ENCODE measurements around the gene ST6GAL2.

ST6GAL2 gene

GRCh38 chr2:106863387-106863786 is 22.6 kb downstream of the ST6GAL2 start:
- no peak overlapping the region for H3K4me3 ChIP-seq (ENCODE audit: low read depth, low read length)
- no peak for TF ChIP-seq CTCF (IDR thresholded peaks at IDR 0.05; ENCODE audit: low read depth, low read length)

GRCh38 chr2:106859498-106859897 is 26.5 kb downstream of the ST6GAL2 start:
- no peak for TF ChIP-seq CTCF (IDR thresholded peaks at IDR 0.05; ENCODE audit: low read depth, low read length)
- no peak overlapping the region for H3K4me3 ChIP-seq (ENCODE audit: low read depth, low read length)

GRCh38 chr2:106858810-106859209 is 27.2 kb downstream of the ST6GAL2 start:
- TF ChIP-seq CTCF (IDR thresholded peaks at IDR 0.05; ENCODE audit: low read depth, low read length): no peak

GRCh38 chr2:106857882-106858478 is 28.0 kb downstream of the ST6GAL2 start:
- TF ChIP-seq CTCF (IDR thresholded peaks at IDR 0.05; ENCODE audit: low read depth, low read length): no peak
- no peak overlapping the region for H3K4me3 ChIP-seq (ENCODE audit: low read depth, low read length)

More at GRCh38 chr2:106858810-106859209, 27.2 kb downstream of the ST6GAL2 start:
- no peak overlapping the region for H3K4me3 ChIP-seq (ENCODE audit: low read depth, low read length)

- no peak for TF ChIP-seq CTCF (IDR thresholded peaks at IDR 0.05; ENCODE audit: low read depth, low read length)
- no peak overlapping the region for H3K4me3 ChIP-seq (ENCODE audit: low read depth, low read length)
Measured at GRCh38 chr2:106853631-106854030, 32.3 kb downstream of the ST6GAL2 start.

GRCh38 chr2:106851881-106852501 is 34.0 kb downstream of the ST6GAL2 start:
- H3K4me3 ChIP-seq (ENCODE audit: low read depth, low read length): no peak overlapping the region
- no peak for TF ChIP-seq CTCF (IDR thresholded peaks at IDR 0.05; ENCODE audit: low read depth, low read length)

GRCh38 chr2:106851087-106851874 is 34.7 kb downstream of the ST6GAL2 start:
- no peak for TF ChIP-seq CTCF (IDR thresholded peaks at IDR 0.05; ENCODE audit: low read depth, low read length)
- H3K4me3 ChIP-seq (ENCODE audit: low read depth, low read length): no peak overlapping the region

All from WI38 (cell line).